ENCODE results near the gene REC8. TPM values are rescaled to one million over a fixed set of nuclear protein-coding genes. Genes with fewer than 3 reads are reported as not detected.

The REC8 gene
- total and polyA plus RNA-seq, 2 experiments from 2014 or later = 44.8 to 170 TPM

DNA sequence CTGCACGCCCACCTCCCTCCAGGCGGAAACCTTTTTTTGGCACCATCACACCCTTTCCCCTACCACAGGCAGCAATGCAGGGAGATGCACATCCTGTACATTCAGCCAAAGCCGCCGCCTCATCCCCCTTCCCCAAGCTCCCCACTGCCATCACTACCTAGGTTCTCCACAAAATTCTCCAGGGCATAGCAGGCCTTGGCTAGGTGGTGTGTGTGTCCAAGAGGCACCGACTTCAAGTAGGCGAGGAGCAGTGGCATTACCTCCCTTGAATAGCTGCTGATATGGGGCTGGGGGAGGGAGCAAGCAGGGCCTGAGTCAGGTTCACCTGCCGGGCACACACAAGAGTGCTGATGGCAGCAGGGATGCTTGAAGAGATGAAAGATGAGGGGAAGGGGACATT, 13.1 kb downstream of the REC8 start:
- peaks cover 5% of the 10 kb centered on the region for H3K4me1 ChIP-seq (ENCODE audit: insufficient read depth)
- H3K36me3 ChIP-seq (replicated peaks; ENCODE audit: insufficient read depth, low read depth) = no peaks in the 10 kb centered on the region
- H4K20me1 ChIP-seq (ENCODE audit: insufficient read depth, poor library complexity, severe bottlenecking) = no peaks in the 10 kb centered on the region
- no peaks in the 10 kb centered on the region for H3K9me3 ChIP-seq (ENCODE audit: low read depth)
- H3K4me3 ChIP-seq = no peak overlapping the region
- H3K9me2 ChIP-seq (replicated peaks; ENCODE audit: insufficient read depth) = no peaks in the 10 kb centered on the region
- H3K4me2 ChIP-seq = no peak overlapping the region
- no peak overlapping the region for H3K27ac ChIP-seq
- no peaks in the 10 kb centered on the region for H3K27me3 ChIP-seq
- no peak overlapping the region for H2AFZ ChIP-seq
- peaks cover 15% of the 10 kb centered on the region for H3K79me2 ChIP-seq
- TF ChIP-seq EZH2 (IDR thresholded peaks at IDR 0.05; ENCODE audit: borderline replicate concordance) (no peak), EZH2phosphoT487 (IDR thresholded peaks at IDR 0.05; ENCODE audit: low read depth, severe bottlenecking, unreplicated experiment) (no peak), CTCF (IDR thresholded peaks at IDR 0.05; ENCODE audit: poor library complexity) (no peak)
- 89% methylated on average over 7 of the region's 7 CpGs for WGBS (ENCODE audit: low lambda C conversion rate, missing lambda C conversion rate)
- no peak for DNase-seq (ENCODE audit: low spot score)

DNA sequence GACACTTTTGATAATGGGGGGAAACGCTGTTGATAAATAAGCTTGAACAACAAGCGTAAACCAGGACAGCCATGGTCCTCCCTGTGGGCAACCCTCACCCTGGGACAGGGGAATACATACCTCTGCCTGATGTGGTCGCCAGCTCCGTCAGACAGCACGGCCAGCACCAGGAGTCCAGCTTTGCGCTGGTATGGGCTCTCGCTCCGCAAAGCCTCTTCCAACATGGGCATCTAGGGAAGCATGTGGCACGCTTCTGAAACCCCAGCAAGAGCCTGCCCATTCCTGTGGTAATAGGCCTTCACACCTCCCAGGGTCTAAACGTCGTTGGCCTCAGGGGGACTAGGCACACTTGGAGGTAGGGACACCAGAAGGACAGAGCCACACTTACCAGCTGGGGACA, 13.9 kb downstream of the REC8 start:
- Histone ChIP-seq H2AFZ (no peak overlapping the region), H3K36me3 (replicated peaks; ENCODE audit: insufficient read depth, low read depth) (no peaks in the 10 kb centered on the region)

GRCh38 chr14:24186831-24187538, 15.1 kb downstream of the REC8 start:
- Histone ChIP-seq H3K4me3 (no peak overlapping the region), H4K20me1 (ENCODE audit: insufficient read depth, poor library complexity, severe bottlenecking) (no peaks in the 10 kb centered on the region), H2AFZ (no peak overlapping the region), H3K36me3 (replicated peaks; ENCODE audit: insufficient read depth, low read depth) (no peaks in the 10 kb centered on the region), H3K4me1 (ENCODE audit: insufficient read depth) (peaks cover 5% of the 10 kb centered on the region), H3K27me3 (no peaks in the 10 kb centered on the region), H3K9me2 (replicated peaks; ENCODE audit: insufficient read depth) (no peaks in the 10 kb centered on the region), H3K9me3 (ENCODE audit: low read depth) (no peaks in the 10 kb centered on the region), H3K27ac (no peak overlapping the region), H3K4me2 (no peak overlapping the region), H3K79me2 (peaks cover 19% of the 10 kb centered on the region)
- 92% methylated on average over 10 of the region's 10 CpGs for WGBS (ENCODE audit: low lambda C conversion rate, missing lambda C conversion rate)
- TF ChIP-seq EZH2phosphoT487 (IDR thresholded peaks at IDR 0.05; ENCODE audit: low read depth, severe bottlenecking, unreplicated experiment) (no peak), CTCF (IDR thresholded peaks at IDR 0.05; ENCODE audit: poor library complexity) (no peak), EZH2 (IDR thresholded peaks at IDR 0.05; ENCODE audit: borderline replicate concordance) (no peak)
- no peak for DNase-seq (ENCODE audit: low spot score)

More for the DNA sequence above, 13.9 kb downstream of the REC8 start:
- WGBS (ENCODE audit: low lambda C conversion rate, missing lambda C conversion rate) = 96% methylated on average over 11 of the region's 11 CpGs
- Histone ChIP-seq H3K4me3 (no peak overlapping the region), H3K4me1 (ENCODE audit: insufficient read depth) (peaks cover 5% of the 10 kb centered on the region), H3K79me2 (peaks cover 15% of the 10 kb centered on the region), H3K9me2 (replicated peaks; ENCODE audit: insufficient read depth) (no peaks in the 10 kb centered on the region), H4K20me1 (ENCODE audit: insufficient read depth, poor library complexity, severe bottlenecking) (no peaks in the 10 kb centered on the region), H3K9me3 (ENCODE audit: low read depth) (no peaks in the 10 kb centered on the region), H3K27me3 (no peaks in the 10 kb centered on the region), H3K4me2 (no peak overlapping the region), H3K27ac (no peak overlapping the region)
- TF ChIP-seq EZH2 (IDR thresholded peaks at IDR 0.05; ENCODE audit: borderline replicate concordance) (no peak), CTCF (IDR thresholded peaks at IDR 0.05; ENCODE audit: poor library complexity) (no peak), EZH2phosphoT487 (IDR thresholded peaks at IDR 0.05; ENCODE audit: low read depth, severe bottlenecking, unreplicated experiment) (no peak)
- DNase-seq (ENCODE audit: low spot score) = no peak

Data from hepatocyte (in vitro differentiated cells).